ENCODE measurements around the gene PHF2.

GRCh38 chr9:93590609-93591234 lies 14.3 kb downstream of the PHF2 start:
- TF ChIP-seq CTCF (IDR thresholded peaks at IDR 0.05) (no peak), POLR2A (IDR thresholded peaks at IDR 0.05) (no peak)

All from body of pancreas (tissue), 4 donors.